Measurements from ENCODE around the gene MINDY2. TPM values are rescaled to one million over a fixed set of nuclear protein-coding genes. Genes with fewer than 3 reads are reported as not detected.

The MINDY2 gene
- total and polyA plus RNA-seq, 9 of the 15 experiments (the other 6 are each of a cell fraction or from before 2014, with no cell fraction given): 2.4 to 15.3 (median 7.2) TPM

DNA sequence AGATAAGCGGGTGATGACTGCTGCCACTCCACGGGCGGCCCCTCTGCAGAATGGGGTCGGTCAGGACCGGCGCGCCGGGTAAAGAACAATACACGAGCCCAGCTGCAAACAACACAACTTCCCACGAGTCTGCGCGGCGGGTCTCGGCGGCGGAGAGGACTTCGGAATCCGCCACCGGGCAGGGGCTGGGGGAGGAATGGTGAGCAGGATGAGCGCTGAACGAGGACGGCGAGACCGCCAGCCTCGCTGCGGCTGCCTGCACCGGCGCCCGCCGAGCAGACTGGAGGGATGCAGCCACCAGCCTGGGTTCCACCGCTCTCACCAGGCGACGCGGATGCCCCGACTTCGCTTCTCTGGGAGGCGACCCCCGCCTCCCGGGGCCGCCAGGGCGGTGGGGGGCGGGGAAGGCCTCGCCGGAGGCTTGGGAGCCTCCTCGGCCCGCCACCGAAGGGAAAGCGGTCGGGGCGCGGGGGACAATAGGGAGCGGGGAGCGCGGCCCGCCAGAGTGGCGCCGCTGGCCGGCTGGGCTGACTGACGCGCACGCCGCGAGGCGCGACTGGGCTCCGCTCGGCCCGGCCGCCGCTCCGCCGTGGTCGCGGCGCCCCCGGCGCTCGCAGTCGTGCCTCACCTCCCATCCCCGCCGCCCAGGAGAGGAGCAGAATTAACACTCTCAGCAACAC lies 22.1 kb upstream of the MINDY2 start (continued):
- TF ChIP-seq, protein P1, sequence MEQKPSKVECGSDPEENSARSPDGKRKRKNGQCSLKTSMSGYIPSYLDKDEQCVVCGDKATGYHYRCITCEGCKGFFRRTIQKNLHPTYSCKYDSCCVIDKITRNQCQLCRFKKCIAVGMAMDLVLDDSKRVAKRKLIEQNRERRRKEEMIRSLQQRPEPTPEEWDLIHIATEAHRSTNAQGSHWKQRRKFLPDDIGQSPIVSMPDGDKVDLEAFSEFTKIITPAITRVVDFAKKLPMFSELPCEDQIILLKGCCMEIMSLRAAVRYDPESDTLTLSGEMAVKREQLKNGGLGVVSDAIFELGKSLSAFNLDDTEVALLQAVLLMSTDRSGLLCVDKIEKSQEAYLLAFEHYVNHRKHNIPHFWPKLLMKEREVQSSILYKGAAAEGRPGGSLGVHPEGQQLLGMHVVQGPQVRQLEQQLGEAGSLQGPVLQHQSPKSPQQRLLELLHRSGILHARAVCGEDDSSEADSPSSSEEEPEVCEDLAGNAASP (IDR thresholded peaks at IDR 0.05): no peak
- TF ChIP-seq, protein P2, sequence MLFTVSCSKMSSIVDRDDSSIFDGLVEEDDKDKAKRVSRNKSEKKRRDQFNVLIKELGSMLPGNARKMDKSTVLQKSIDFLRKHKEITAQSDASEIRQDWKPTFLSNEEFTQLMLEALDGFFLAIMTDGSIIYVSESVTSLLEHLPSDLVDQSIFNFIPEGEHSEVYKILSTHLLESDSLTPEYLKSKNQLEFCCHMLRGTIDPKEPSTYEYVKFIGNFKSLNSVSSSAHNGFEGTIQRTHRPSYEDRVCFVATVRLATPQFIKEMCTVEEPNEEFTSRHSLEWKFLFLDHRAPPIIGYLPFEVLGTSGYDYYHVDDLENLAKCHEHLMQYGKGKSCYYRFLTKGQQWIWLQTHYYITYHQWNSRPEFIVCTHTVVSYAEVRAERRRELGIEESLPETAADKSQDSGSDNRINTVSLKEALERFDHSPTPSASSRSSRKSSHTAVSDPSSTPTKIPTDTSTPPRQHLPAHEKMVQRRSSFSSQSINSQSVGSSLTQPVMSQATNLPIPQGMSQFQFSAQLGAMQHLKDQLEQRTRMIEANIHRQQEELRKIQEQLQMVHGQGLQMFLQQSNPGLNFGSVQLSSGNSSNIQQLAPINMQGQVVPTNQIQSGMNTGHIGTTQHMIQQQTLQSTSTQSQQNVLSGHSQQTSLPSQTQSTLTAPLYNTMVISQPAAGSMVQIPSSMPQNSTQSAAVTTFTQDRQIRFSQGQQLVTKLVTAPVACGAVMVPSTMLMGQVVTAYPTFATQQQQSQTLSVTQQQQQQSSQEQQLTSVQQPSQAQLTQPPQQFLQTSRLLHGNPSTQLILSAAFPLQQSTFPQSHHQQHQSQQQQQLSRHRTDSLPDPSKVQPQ (CRISPR knock-in tag; IDR thresholded peaks at IDR 0.05; ENCODE audit: borderline replicate concordance): no peak
- no peak for TF ChIP-seq CBX8 (IDR thresholded peaks at IDR 0.05; ENCODE audit: borderline replicate concordance, extremely low read depth, low read depth, low read length, poor library complexity, severe bottlenecking)
- 0 out of 4 replicates have a peak, but pooled peaks of 1 of the 2 experiments have one; percentile 37 for TF ChIP-seq FOXA3 (CRISPR knock-in tag; conservative IDR thresholded peaks at IDR 0.05 in 1 of 2, IDR thresholded peaks at IDR 0.05 in 1 of 2)
- no peak for TF ChIP-seq MAFF (IDR thresholded peaks at IDR 0.05; ENCODE audit: low read length)
- peak; percentile 67; the same call in 1 of the 2 replicates for TF ChIP-seq ZBTB7A (IDR thresholded peaks at IDR 0.05; ENCODE audit: borderline replicate concordance, control insufficient read depth, low read depth, low read length)
- TF ChIP-seq KLF13 (tag; IDR thresholded peaks at IDR 0.05; ENCODE audit: borderline replicate concordance, low read depth): no peak
- no peak for TF ChIP-seq TSHZ1 (CRISPR knock-in tag; IDR thresholded peaks at IDR 0.05)
- TF ChIP-seq, protein P3, sequence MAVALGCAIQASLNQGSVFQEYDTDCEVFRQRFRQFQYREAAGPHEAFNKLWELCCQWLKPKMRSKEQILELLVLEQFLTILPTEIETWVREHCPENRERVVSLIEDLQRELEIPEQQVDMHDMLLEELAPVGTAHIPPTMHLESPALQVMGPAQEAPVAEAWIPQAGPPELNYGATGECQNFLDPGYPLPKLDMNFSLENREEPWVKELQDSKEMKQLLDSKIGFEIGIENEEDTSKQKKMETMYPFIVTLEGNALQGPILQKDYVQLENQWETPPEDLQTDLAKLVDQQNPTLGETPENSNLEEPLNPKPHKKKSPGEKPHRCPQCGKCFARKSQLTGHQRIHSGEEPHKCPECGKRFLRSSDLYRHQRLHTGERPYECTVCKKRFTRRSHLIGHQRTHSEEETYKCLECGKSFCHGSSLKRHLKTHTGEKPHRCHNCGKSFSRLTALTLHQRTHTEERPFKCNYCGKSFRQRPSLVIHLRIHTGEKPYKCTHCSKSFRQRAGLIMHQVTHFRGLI (CRISPR knock-in tag; IDR thresholded peaks at IDR 0.05): 0 out of 2 replicates have a peak, but pooled peaks have one; percentile 27
- TF ChIP-seq TAF1 (IDR thresholded peaks at IDR 0.05; ENCODE audit: control insufficient read depth, extremely low read depth, insufficient read depth, low read length, severe bottlenecking): peak; percentile 46
- TF ChIP-seq KLF1 (tag; IDR thresholded peaks at IDR 0.05): no peak
- TF ChIP-seq YY1 (IDR thresholded peaks at IDR 0.05; ENCODE audit: borderline replicate concordance in 1 of 3, control insufficient read depth in 1 of 3, extremely low read depth in 1 of 3, insufficient read depth in 3 of 3, insufficient read length in 1 of 3, insufficient replicate concordance in 2 of 3, low read depth in 1 of 3, low read length in 2 of 3): peak in 1 of 3 experiments; percentile 22
- peak; percentile 69 for TF ChIP-seq U2AF1 (optimal IDR thresholded peaks at IDR 0.05; ENCODE audit: low read depth, low read length)

All from K562 (cell line).